Activated naive CD4-positive, alpha-beta T cell treated with anti-CD3 and anti-CD28 coated beads, Interleukin-2, amount 10 ng/mL, durations not matched to agents 7 days and 5 days (primary cell): ENCODE results near the gene NPHP4.

ENCODE experiments used
- CTCF ChIA-PET: fragments of 350-600 bp; sonication (Branson Sonifier 250); formaldehyde crosslinking; loops from one replicate; lab custom pipeline; 2021; ENCODE audit warnings: antibody characterized with exemption; lab: Charles Lee
- DNase-seq: peaks from one replicate; pipeline ENCODE4 v3.0.0-alpha.2; 2020
- H3K27ac Mint-ChIP-seq: one replicate; pipeline ENCODE4 v1.8.0; 2021; ENCODE audit warnings: mild to moderate bottlenecking, moderate library complexity, mixed read lengths
- H3K27me3 Mint-ChIP-seq: one replicate; pipeline ENCODE4 v1.8.0; 2021; ENCODE audit warnings: mild to moderate bottlenecking, mixed read lengths
- H3K36me3 Mint-ChIP-seq: one replicate; pipeline ENCODE4 v1.8.0; 2021; ENCODE audit warnings: mixed read lengths
- H3K4me1 Mint-ChIP-seq: one replicate; pipeline ENCODE4 v1.8.0; 2021; ENCODE audit warnings: mixed read lengths
- H3K4me3 Mint-ChIP-seq: one replicate; pipeline ENCODE4 v1.8.0; 2021; ENCODE audit warnings: mild to moderate bottlenecking, moderate library complexity, mixed read lengths
- H3K9me3 Mint-ChIP-seq: one replicate; pipeline ENCODE4 v1.8.0; 2021; ENCODE audit warnings: mixed read lengths

The NPHP4 gene

GRCh38 chr1:5956022-5956830 is 36.0 kb downstream of the NPHP4 start:
- DNase-seq: no peak
- Mint-ChIP-seq H3K27ac (no peak overlapping the region), H3K27me3 (no peaks in the 10 kb centered on the region), H3K36me3 (peaks cover 37% of the 10 kb centered on the region), H3K4me3 (no peak overlapping the region), H3K9me3 (no peaks in the 10 kb centered on the region), H3K4me1 (peaks cover 24% of the 10 kb centered on the region)
- CTCF ChIA-PET: no interaction called here

GRCh38 chr1:5955479-5955977 is 36.7 kb downstream of the NPHP4 start:
- no peak for DNase-seq
- no peak overlapping the region for H3K27ac Mint-ChIP-seq
- H3K4me1 Mint-ChIP-seq: peaks cover 24% of the 10 kb centered on the region
- no peak overlapping the region for H3K4me3 Mint-ChIP-seq
- no peaks in the 10 kb centered on the region for H3K9me3 Mint-ChIP-seq
- no peaks in the 10 kb centered on the region for H3K27me3 Mint-ChIP-seq
- CTCF ChIA-PET: no interaction called here
- H3K36me3 Mint-ChIP-seq: peaks cover 34% of the 10 kb centered on the region

- CTCF ChIA-PET: no interaction called here
- Mint-ChIP-seq H3K4me3 (no peak overlapping the region), H3K27me3 (no peaks in the 10 kb centered on the region), H3K4me1 (peaks cover 24% of the 10 kb centered on the region), H3K9me3 (no peaks in the 10 kb centered on the region), H3K27ac (no peak overlapping the region), H3K36me3 (peaks cover 34% of the 10 kb centered on the region)
- DNase-seq: no peak
Observed at GRCh38 chr1:5954964-5955363, 37.3 kb downstream of the NPHP4 start.

GRCh38 chr1:5953386-5953785 is 38.8 kb downstream of the NPHP4 start:
- no peaks in the 10 kb centered on the region for H3K27me3 Mint-ChIP-seq
- CTCF ChIA-PET: no interaction called here
- no peak overlapping the region for H3K4me3 Mint-ChIP-seq
- H3K9me3 Mint-ChIP-seq: no peaks in the 10 kb centered on the region
- DNase-seq: peak; percentile 3
- no peak overlapping the region for H3K27ac Mint-ChIP-seq
- peaks cover 30% of the 10 kb centered on the region for H3K36me3 Mint-ChIP-seq
- peaks cover 24% of the 10 kb centered on the region for H3K4me1 Mint-ChIP-seq

GRCh38 chr1:5951846-5952410 is 40.3 kb downstream of the NPHP4 start:
- DNase-seq: peak; percentile 10
- Mint-ChIP-seq H3K9me3 (no peaks in the 10 kb centered on the region), H3K27ac (no peak overlapping the region), H3K27me3 (no peaks in the 10 kb centered on the region), H3K4me3 (no peak overlapping the region), H3K36me3 (peaks cover 25% of the 10 kb centered on the region), H3K4me1 (peaks cover 22% of the 10 kb centered on the region)
- CTCF ChIA-PET: no interaction called here

- H3K27ac Mint-ChIP-seq: no peak overlapping the region
- CTCF ChIA-PET: no interaction called here
- no peaks in the 10 kb centered on the region for H3K27me3 Mint-ChIP-seq
- H3K9me3 Mint-ChIP-seq: no peaks in the 10 kb centered on the region
- peaks cover 19% of the 10 kb centered on the region for H3K4me1 Mint-ChIP-seq
- no peak overlapping the region for H3K4me3 Mint-ChIP-seq
- H3K36me3 Mint-ChIP-seq: peaks cover 21% of the 10 kb centered on the region
- DNase-seq: no peak
Observed at GRCh38 chr1:5950994-5951785, 41.0 kb downstream of the NPHP4 start.

- no peaks in the 10 kb centered on the region for H3K27me3 Mint-ChIP-seq
- CTCF ChIA-PET: interaction anchor here (0.8 kb wide), 1 partner anchor 20 kb away, joined by 3 read pairs; no protein-coding TSS in a partner anchor
- H3K4me1 Mint-ChIP-seq: peaks cover 15% of the 10 kb centered on the region
- no peak for DNase-seq
- H3K36me3 Mint-ChIP-seq: peaks cover 18% of the 10 kb centered on the region
- H3K4me3 Mint-ChIP-seq: no peak overlapping the region
- no peak overlapping the region for H3K27ac Mint-ChIP-seq
- H3K9me3 Mint-ChIP-seq: no peaks in the 10 kb centered on the region
Observed at GRCh38 chr1:5950201-5950895, 41.9 kb downstream of the NPHP4 start.

GRCh38 chr1:5949761-5950100 is 42.5 kb downstream of the NPHP4 start:
- Mint-ChIP-seq H3K27ac (no peak overlapping the region), H3K36me3 (peaks cover 12% of the 10 kb centered on the region), H3K4me3 (no peak overlapping the region), H3K9me3 (no peaks in the 10 kb centered on the region), H3K27me3 (no peaks in the 10 kb centered on the region), H3K4me1 (peaks cover 9% of the 10 kb centered on the region)
- CTCF ChIA-PET: interaction anchor here (0.8 kb wide), 1 partner anchor 19 kb away, joined by 3 read pairs; no protein-coding TSS in a partner anchor
- DNase-seq: no peak

- Mint-ChIP-seq H3K4me1 (peaks cover 4% of the 10 kb centered on the region), H3K27ac (no peak overlapping the region), H3K4me3 (no peak overlapping the region), H3K36me3 (peaks cover 7% of the 10 kb centered on the region), H3K27me3 (no peaks in the 10 kb centered on the region), H3K9me3 (no peaks in the 10 kb centered on the region)
- CTCF ChIA-PET: no interaction called here
- no peak for DNase-seq
Observed at GRCh38 chr1:5949085-5949760, 43.0 kb downstream of the NPHP4 start.

- Mint-ChIP-seq H3K36me3 (peaks cover 4% of the 10 kb centered on the region), H3K27ac (no peak overlapping the region), H3K4me3 (no peak overlapping the region), H3K4me1 (no peaks in the 10 kb centered on the region), H3K9me3 (no peaks in the 10 kb centered on the region), H3K27me3 (no peaks in the 10 kb centered on the region)
- CTCF ChIA-PET: no interaction called here
- DNase-seq: no peak
Observed at GRCh38 chr1:5948681-5949005, 43.6 kb downstream of the NPHP4 start.

GRCh38 chr1:5947978-5948680 is 44.1 kb downstream of the NPHP4 start:
- H3K9me3 Mint-ChIP-seq: no peaks in the 10 kb centered on the region
- CTCF ChIA-PET: no interaction called here
- DNase-seq: no peak
- no peak overlapping the region for H3K27ac Mint-ChIP-seq
- peaks cover 3% of the 10 kb centered on the region for H3K36me3 Mint-ChIP-seq
- no peaks in the 10 kb centered on the region for H3K4me1 Mint-ChIP-seq
- no peaks in the 10 kb centered on the region for H3K27me3 Mint-ChIP-seq
- no peak overlapping the region for H3K4me3 Mint-ChIP-seq

- no peak for DNase-seq
- Mint-ChIP-seq H3K36me3 (peaks cover 3% of the 10 kb centered on the region), H3K27ac (no peak overlapping the region), H3K4me1 (no peaks in the 10 kb centered on the region), H3K9me3 (no peaks in the 10 kb centered on the region), H3K4me3 (no peak overlapping the region), H3K27me3 (no peaks in the 10 kb centered on the region)
- CTCF ChIA-PET: no interaction called here
Observed at GRCh38 chr1:5947071-5947821, 45.0 kb downstream of the NPHP4 start.

- Mint-ChIP-seq H3K4me1 (no peaks in the 10 kb centered on the region), H3K27ac (no peak overlapping the region), H3K9me3 (no peaks in the 10 kb centered on the region), H3K36me3 (no peaks in the 10 kb centered on the region), H3K27me3 (no peaks in the 10 kb centered on the region), H3K4me3 (no peak overlapping the region)
- CTCF ChIA-PET: no interaction called here
- DNase-seq: no peak
Observed at GRCh38 chr1:5945445-5945844, 46.8 kb downstream of the NPHP4 start.
